ENCODE results near the gene NUP188.

DNA sequence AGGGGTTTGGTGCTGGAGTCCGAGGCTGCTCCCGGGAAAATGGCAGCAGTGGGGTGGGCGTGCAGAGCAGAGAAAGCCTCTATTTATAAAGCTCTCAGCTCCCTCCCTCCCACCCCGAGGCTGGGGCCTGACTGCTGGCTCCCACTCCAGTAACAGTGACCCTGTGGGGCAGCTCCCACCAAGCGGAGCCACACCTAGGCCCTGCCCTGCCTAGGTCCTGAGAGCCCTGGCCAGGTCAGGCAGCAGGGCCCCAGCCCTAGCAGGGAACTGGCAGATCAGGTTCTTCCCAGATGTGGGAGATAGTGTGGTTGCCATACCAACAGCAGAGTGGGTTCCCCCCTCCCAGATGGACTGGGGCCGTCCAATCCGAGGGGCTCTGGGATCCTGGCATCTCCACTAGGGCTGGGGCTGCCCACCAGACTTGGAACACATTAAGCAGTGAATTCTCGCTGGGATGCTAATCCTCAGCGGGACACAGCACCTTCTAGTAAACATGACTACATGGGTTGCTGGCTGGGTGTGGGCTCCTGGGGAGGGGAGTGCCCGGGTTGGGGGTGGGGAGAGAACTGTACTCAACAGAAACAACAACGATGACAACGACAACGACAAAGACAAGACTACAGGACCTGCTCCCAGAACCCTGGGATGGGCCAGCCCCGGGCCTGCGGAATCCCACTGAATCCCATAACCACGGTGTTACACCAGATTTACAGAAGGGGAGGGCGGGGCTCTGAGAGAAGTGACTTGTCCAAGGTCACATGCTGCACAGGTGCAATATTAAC is 79.1 kb downstream of the NUP188 start:
- TF ChIP-seq, protein P1, sequence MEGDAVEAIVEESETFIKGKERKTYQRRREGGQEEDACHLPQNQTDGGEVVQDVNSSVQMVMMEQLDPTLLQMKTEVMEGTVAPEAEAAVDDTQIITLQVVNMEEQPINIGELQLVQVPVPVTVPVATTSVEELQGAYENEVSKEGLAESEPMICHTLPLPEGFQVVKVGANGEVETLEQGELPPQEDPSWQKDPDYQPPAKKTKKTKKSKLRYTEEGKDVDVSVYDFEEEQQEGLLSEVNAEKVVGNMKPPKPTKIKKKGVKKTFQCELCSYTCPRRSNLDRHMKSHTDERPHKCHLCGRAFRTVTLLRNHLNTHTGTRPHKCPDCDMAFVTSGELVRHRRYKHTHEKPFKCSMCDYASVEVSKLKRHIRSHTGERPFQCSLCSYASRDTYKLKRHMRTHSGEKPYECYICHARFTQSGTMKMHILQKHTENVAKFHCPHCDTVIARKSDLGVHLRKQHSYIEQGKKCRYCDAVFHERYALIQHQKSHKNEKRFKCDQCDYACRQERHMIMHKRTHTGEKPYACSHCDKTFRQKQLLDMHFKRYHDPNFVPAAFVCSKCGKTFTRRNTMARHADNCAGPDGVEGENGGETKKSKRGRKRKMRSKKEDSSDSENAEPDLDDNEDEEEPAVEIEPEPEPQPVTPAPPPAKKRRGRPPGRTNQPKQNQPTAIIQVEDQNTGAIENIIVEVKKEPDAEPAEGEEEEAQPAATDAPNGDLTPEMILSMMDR (IDR thresholded peaks at IDR 0.05), result no peak
- TF ChIP-seq, protein P2, sequence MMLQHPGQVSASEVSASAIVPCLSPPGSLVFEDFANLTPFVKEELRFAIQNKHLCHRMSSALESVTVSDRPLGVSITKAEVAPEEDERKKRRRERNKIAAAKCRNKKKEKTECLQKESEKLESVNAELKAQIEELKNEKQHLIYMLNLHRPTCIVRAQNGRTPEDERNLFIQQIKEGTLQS (CRISPR knock-in tag; conservative IDR thresholded peaks at IDR 0.05), result no peak
- TF ChIP-seq ZNF263 (CRISPR knock-in tag; IDR thresholded peaks at IDR 0.05; ENCODE audit: low read depth) (no peak), ZNF232 (CRISPR knock-in tag; IDR thresholded peaks at IDR 0.05) (no peak), SMAD4 (CRISPR knock-in tag; IDR thresholded peaks at IDR 0.05) (no peak)
- TF ChIP-seq, protein P3, sequence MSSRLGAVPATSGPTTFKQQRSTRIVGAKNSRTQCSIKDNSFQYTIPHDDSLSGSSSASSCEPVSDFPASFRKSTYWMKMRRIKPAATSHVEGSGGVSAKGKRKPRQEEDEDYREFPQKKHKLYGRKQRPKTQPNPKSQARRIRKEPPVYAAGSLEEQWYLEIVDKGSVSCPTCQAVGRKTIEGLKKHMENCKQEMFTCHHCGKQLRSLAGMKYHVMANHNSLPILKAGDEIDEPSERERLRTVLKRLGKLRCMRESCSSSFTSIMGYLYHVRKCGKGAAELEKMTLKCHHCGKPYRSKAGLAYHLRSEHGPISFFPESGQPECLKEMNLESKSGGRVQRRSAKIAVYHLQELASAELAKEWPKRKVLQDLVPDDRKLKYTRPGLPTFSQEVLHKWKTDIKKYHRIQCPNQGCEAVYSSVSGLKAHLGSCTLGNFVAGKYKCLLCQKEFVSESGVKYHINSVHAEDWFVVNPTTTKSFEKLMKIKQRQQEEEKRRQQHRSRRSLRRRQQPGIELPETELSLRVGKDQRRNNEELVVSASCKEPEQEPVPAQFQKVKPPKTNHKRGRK (CRISPR knock-in tag; IDR thresholded peaks at IDR 0.05; ENCODE audit: borderline replicate concordance), result no peak
- TF ChIP-seq, protein P4, sequence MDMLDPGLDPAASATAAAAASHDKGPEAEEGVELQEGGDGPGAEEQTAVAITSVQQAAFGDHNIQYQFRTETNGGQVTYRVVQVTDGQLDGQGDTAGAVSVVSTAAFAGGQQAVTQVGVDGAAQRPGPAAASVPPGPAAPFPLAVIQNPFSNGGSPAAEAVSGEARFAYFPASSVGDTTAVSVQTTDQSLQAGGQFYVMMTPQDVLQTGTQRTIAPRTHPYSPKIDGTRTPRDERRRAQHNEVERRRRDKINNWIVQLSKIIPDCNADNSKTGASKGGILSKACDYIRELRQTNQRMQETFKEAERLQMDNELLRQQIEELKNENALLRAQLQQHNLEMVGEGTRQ (CRISPR knock-in tag; IDR thresholded peaks at IDR 0.05), result no peak

All from WTC11 (cell line).